K562 (cell line): ENCODE results near the gene BCAM. TPM values are rescaled to one million over a fixed set of nuclear protein-coding genes. Genes with fewer than 3 reads are reported as not detected.

Source experiments
- ATAC-seq: fragments of 200-7000 bp; cut with Tn5 transposase; 3 replicates; pipeline ENCODE4 v1.9.1; 2020; ENCODE audit warnings: moderate library complexity
- BruUV-seq: library from RNA; stranded (reverse); fragments of 400-500 nt; replicated peaks from 2 replicates; lab custom pipeline; 2021; lab: Mats Ljungman, UMichigan
- CTCF ChIA-PET: fragments of 300-600 bp; formaldehyde crosslinking; extraction: SDS; loops from one replicate; lab custom pipeline; 2021; ENCODE audit warnings: low intra/inter-chr PET ratio; lab: Yijun Ruan, JAX
- POLR2A ChIA-PET: fragments of 300-600, 350-650 bp; sonication (Branson Sonifier 250); formaldehyde crosslinking; extraction: SDS; loops from one replicate; lab custom pipeline; 2021; ENCODE audit warnings: antibody characterized with exemption, inconsistent platforms; lab: Yijun Ruan, JAX
- DNase-seq, 4 experiments: peaks; one replicate each; pipeline versions ENCODE4 v3.0.0 to v3.0.0-alpha.2; 2011 to 2018; ENCODE audit warnings: low spot score in 3 of 4, mixed read lengths in 3 of 4; ENCODE audit errors: extremely low read depth in 1 of 4
- FAIRE-seq: peaks from 2 replicates; lab custom pipeline; 2011; peaks lifted over from hg19 to GRCh38; lab: Jason Lieb, UNC
- H2AFZ ChIP-seq: 2 replicates; pipeline ENCODE4 v1.6.0; 2011; ENCODE audit warnings: low read depth, low read length, control low read depth, inconsistent platforms
- H3K27ac ChIP-seq: fragments of 200-600 bp; 3 replicates; pipeline ENCODE4 v1.8.0; 2011; ENCODE audit warnings: low read depth, mild to moderate bottlenecking, control low read depth, inconsistent platforms, low read length, moderate library complexity, mixed read lengths; ENCODE audit errors: extremely low read depth
- H3K27me3 ChIP-seq, 2 experiments: fragments of 300-600 bp in 1 of 2; 2 replicates in 1 of 2; 3 replicates in 1 of 2; pipeline versions ENCODE4 v1.6.0 to v1.8.0; 2011; ENCODE audit warnings: inconsistent platforms in 2 of 2, low read length in 2 of 2, mild to moderate bottlenecking in 1 of 2, mixed read lengths in 1 of 2, moderate library complexity in 1 of 2; ENCODE audit not compliant: control insufficient read depth in 2 of 2, insufficient read depth in 2 of 2
- H3K36me3 ChIP-seq: fragments of 300-600 bp; 3 replicates; pipeline ENCODE4 v1.8.0; 2011; ENCODE audit warnings: mild to moderate bottlenecking, low read length, inconsistent platforms; ENCODE audit not compliant: control insufficient read depth, insufficient read depth
- H3K4me1 ChIP-seq, 2 experiments: fragments of 200-600 bp in 1 of 2; replicated peaks in 1 of 2; 2 replicates in 1 of 2; 3 replicates in 1 of 2; pipeline versions ENCODE4 v1.5.1 to v1.8.0; 2011; ENCODE audit warnings: inconsistent platforms in 2 of 2, low read length in 2 of 2, mild to moderate bottlenecking in 1 of 2, mixed read lengths in 1 of 2, moderate library complexity in 1 of 2; ENCODE audit not compliant: control insufficient read depth in 2 of 2, insufficient read depth in 2 of 2
- H3K4me2 ChIP-seq: 2 replicates; pipeline ENCODE4 v1.6.1; 2011; ENCODE audit warnings: low read length, control low read depth, inconsistent platforms, mixed read lengths; ENCODE audit not compliant: insufficient read depth
- H3K4me3 ChIP-seq: fragments of 200-600 bp; sonication (generic), shearing (Covaris generic); 2 replicates; pipeline ENCODE4 v1.5.1; 2016; ENCODE audit warnings: control low read depth, inconsistent platforms
- H3K79me2 ChIP-seq: fragments of 200-600 bp; 3 replicates; pipeline ENCODE4 v1.8.0; 2011; ENCODE audit warnings: low read length, inconsistent platforms; ENCODE audit not compliant: control insufficient read depth, insufficient read depth
- H3K9ac ChIP-seq, 2 experiments: 2 replicates each; pipeline versions ENCODE4 v1.6.0 to v1.6.1; 2011; ENCODE audit warnings: low read depth in 2 of 2, low read length in 2 of 2, control low read depth in 1 of 2, inconsistent platforms in 1 of 2, mild to moderate bottlenecking in 1 of 2, mixed read lengths in 1 of 2; ENCODE audit not compliant: insufficient read depth in 1 of 2
- H3K9me1 ChIP-seq: one replicate; pipeline ENCODE4 v1.6.0; 2011; ENCODE audit warnings: inconsistent platforms, mild to moderate bottlenecking, low read length, moderate library complexity; ENCODE audit not compliant: control insufficient read depth, insufficient read depth
- H3K9me3 ChIP-seq: replicated peaks from 2 replicates; pipeline ENCODE4 v1.5.1; 2011; ENCODE audit warnings: low read depth, low read length, inconsistent platforms; ENCODE audit not compliant: control insufficient read depth, insufficient read depth
- H4K20me1 ChIP-seq: replicated peaks from 2 replicates; pipeline ENCODE4 v1.6.1; 2011; ENCODE audit warnings: low read length, inconsistent platforms, mixed read lengths; ENCODE audit not compliant: control insufficient read depth, insufficient read depth
- ATF1 ChIP-seq, 2 experiments: fragments of 450-650 bp in 1 of 2; IDR thresholded peaks; 2 replicates each; pipeline ENCODE4 v1.6.1; 2016; ENCODE audit warnings: missing compliant biosample characterization in 1 of 2, missing genetic modification characterization in 1 of 2
- CREBBP ChIP-seq: IDR thresholded peaks from one replicate; pipeline ENCODE4 v1.6.1; 2012; ENCODE audit warnings: low read depth, mild to moderate bottlenecking, control low read depth, inconsistent platforms, low read length
- DLX4 ChIP-seq: fragments of 250-450 bp; sonication (Bioruptor Pico); IDR thresholded peaks from 2 replicates; pipeline ENCODE4 v1.6.1; 2021; ENCODE audit warnings: mild to moderate bottlenecking
- FOXP1 ChIP-seq: sonication (generic); formaldehyde crosslinking; IDR thresholded peaks from 2 replicates; pipeline ENCODE4 v1.8.0; 2022; ENCODE audit warnings: mild to moderate bottlenecking, missing genetic modification reagents
- HDAC3 ChIP-seq: fragments of 450-650 bp; IDR thresholded peaks from 2 replicates; pipeline ENCODE4 v1.6.1; 2018; ENCODE audit warnings: borderline replicate concordance, mild to moderate bottlenecking, moderate library complexity; ENCODE audit not compliant: partially characterized antibody
- HDGF ChIP-seq: fragments of 450-650 bp; IDR thresholded peaks from 2 replicates; pipeline ENCODE4 v1.6.1; 2016
- IRF1 ChIP-seq: sonication (generic); formaldehyde crosslinking; IDR thresholded peaks from 2 replicates; pipeline ENCODE4 v1.8.0; 2022; ENCODE audit warnings: missing genetic modification reagents, mild to moderate bottlenecking, borderline replicate concordance
- MTA2 ChIP-seq: fragments of 450-650 bp; IDR thresholded peaks from 2 replicates; pipeline ENCODE4 v1.6.1; 2016; ENCODE audit warnings: low read depth
- MYC ChIP-seq, 2 experiments: fragments of 250-450 bp in 1 of 2; sonication (Bioruptor Pico) in 1 of 2; IDR thresholded peaks; 2 replicates each; pipeline versions ENCODE4 v1.5.1 to v1.6.1; 2012 to 2021; ENCODE audit warnings: low read depth in 2 of 2, borderline replicate concordance in 1 of 2, improper control_type of control experiment in 1 of 2, low read length in 1 of 2, mild to moderate bottlenecking in 1 of 2, moderate library complexity in 1 of 2
- RBFOX2 ChIP-seq: fragments of 200-400 bp; formaldehyde crosslinking; IDR thresholded peaks from 2 replicates; pipeline ENCODE4 v1.6.1; 2017; ENCODE audit warnings: low read depth, mild to moderate bottlenecking, low read length, moderate library complexity
- RFX5 ChIP-seq: IDR thresholded peaks from 2 replicates; pipeline ENCODE4 v1.6.1; 2011; ENCODE audit warnings: low read depth, mild to moderate bottlenecking, improper control_type of control experiment, low read length
- SMARCE1 ChIP-seq: fragments of 450-650 bp; IDR thresholded peaks from 2 replicates; pipeline ENCODE4 v1.7.1; 2016; ENCODE audit warnings: mild to moderate bottlenecking
- TBL1XR1 ChIP-seq, 2 experiments: IDR thresholded peaks; 2 replicates each; pipeline ENCODE4 v1.6.1; 2012; ENCODE audit warnings: improper control_type of control experiment in 2 of 2, low read length in 2 of 2, mild to moderate bottlenecking in 1 of 2
- TRIM24 ChIP-seq, 2 experiments: fragments of 450-650 bp; IDR thresholded peaks; 2 replicates each; pipeline ENCODE4 v1.6.1; 2016
- UBTF ChIP-seq, 2 experiments: IDR thresholded peaks; 2 replicates each; pipeline ENCODE4 v1.6.1; 2012; ENCODE audit warnings: improper control_type of control experiment in 2 of 2, low read depth in 2 of 2, low read length in 2 of 2, borderline replicate concordance in 1 of 2
- ZFX ChIP-seq: sonication (generic); formaldehyde crosslinking; IDR thresholded peaks from 2 replicates; pipeline ENCODE4 v1.8.0; 2022; ENCODE audit warnings: mild to moderate bottlenecking, missing genetic modification reagents, moderate library complexity
- ZNF830 ChIP-seq: fragments of 250-450 bp; sonication (Bioruptor Pico); IDR thresholded peaks from 2 replicates; pipeline ENCODE4 v1.5.0; 2021; ENCODE audit warnings: mild to moderate bottlenecking
- WGBS: fragments of 100-300 bp; shearing (Covaris generic); methylation state at CpG from one replicate; pipeline ENCODE4 v1.1.6; 2016; ENCODE audit warnings: low coverage, mixed read lengths; ENCODE audit not compliant: insufficient coverage; ENCODE audit errors: missing lambda C conversion rate; 5-methylcytosine and 5-hydroxymethylcytosine counted together
- in situ Hi-C: fragments of 300-500 bp; cut with MboI; formaldehyde crosslinking; loops from 4 replicates; pipeline ENCODE4 v1.15.0; 2018; ENCODE audit warnings: inconsistent platforms, mixed read lengths
- intact Hi-C: fragments of 100-400 bp; cut with micrococcal nuclease; formaldehyde crosslinking; loops from 2 replicates; pipeline ENCODE4 v1.14.2; 2022
- polyA plus RNA-seq, 8 experiments: library from polyadenylated mRNA; depleted of rRNA in 4 of 8; stranded (reverse) in 5 of 8; unstranded in 3 of 8; fragments of >200 nt; fragmentation: Nextera tagmentation in 2 of 8; fragmentation: Illumina TruSeq in 1 of 8; extraction: Ambion mirVana in 2 of 8; extraction: Trizol in 1 of 8; gene quantifications; 2 replicates each; pipeline versions ENCODE4 v1.2.1 to v1.2.3, GENCODE V29; 2011 to 2014; ENCODE audit warnings: inconsistent platforms in 1 of 8, missing spikeins in 1 of 8
- total RNA-seq, 7 experiments: library from RNA; depleted of rRNA in 6 of 7; stranded (reverse); fragments of >200 nt in 6 of 7; fragmentation: Illumina TruSeq in 2 of 7; extraction: Trizol in 2 of 7; gene quantifications; 2 replicates each; pipeline versions ENCODE4 v1.2.1 to v1.2.3, GENCODE V29; 2011 to 2021; ENCODE audit warnings: low replicate concordance in 1 of 7

BCAM gene
- total and polyA plus RNA-seq, 9 of the 15 experiments (the other 6 are each of a cell fraction or from before 2014, with no cell fraction given), result 0.07 to 1.3 (median 0.33) TPM; not detected in 2

GRCh38 chr19:44848812-44849447 lies 40.0 kb downstream of the BCAM start:
- DNase-seq (peak in 3 of 4 experiments; percentile 40 to 60 (median 52)), ATAC-seq (no peak), FAIRE-seq (no peak)
- no peak overlapping the region for H2AFZ ChIP-seq
- in situ Hi-C loops (no loop called here), intact Hi-C loops (loop anchor here (5.0 kb wide), 1 partner anchor 277 kb away; no protein-coding TSS in a partner anchor)
- peaks cover 12% of the 10 kb centered on the region for H3K9me1 ChIP-seq
- H3K36me3 ChIP-seq, result peaks cover 8% of the 10 kb centered on the region; the same call in 1 of the 3 replicates
- H3K27ac ChIP-seq, result peak overlapping the region; percentile 97
- POLR2A ChIA-PET, result interaction anchor here (0.6 to 1.6 kb wide), 10 partner anchors 8 to 149 kb away, joined by 3 to 7 read pairs (median 4); partner anchors contain the start of gene TOMM40
- peak overlapping the region; percentile 93 for H3K4me2 ChIP-seq
- CTCF ChIA-PET, result no interaction called here
- H3K4me1 ChIP-seq, result peaks cover 41 to 75% of the 10 kb centered on the region in 2 experiments
- WGBS, result 10% methylated on average over 12 of the region's 18 CpGs
- peak overlapping the region; percentile 79 to 93 for H3K9ac ChIP-seq
- no peaks in the 10 kb centered on the region for H3K27me3 ChIP-seq
- peak overlapping the region; percentile 92 for H3K4me3 ChIP-seq
- BruUV-seq, result no TSS peak
- H3K9me3 ChIP-seq, result no peaks in the 10 kb centered on the region
- peaks cover 28% of the 10 kb centered on the region for H4K20me1 ChIP-seq
- peaks cover 72% of the 10 kb centered on the region for H3K79me2 ChIP-seq
- TF ChIP-seq ZNF830, result no peak
- TF ChIP-seq ZFX (CRISPR knock-in tag), result no peak
- TF ChIP-seq MTA2, result no peak
- TF ChIP-seq RBFOX2, result peak; percentile 54
- TF ChIP-seq TRIM24 (IDR thresholded peaks at IDR 0.05), result 0 out of 4 replicates have a peak, but pooled peaks of 1 of the 2 experiments have one; percentile 3
- TF ChIP-seq CREBBP, result no peak
- TF ChIP-seq IRF1, result no peak
- no peak for TF ChIP-seq UBTF (IDR thresholded peaks at IDR 0.05; ENCODE audit: borderline replicate concordance in 1 of 2, low read depth in 2 of 2, low read length in 2 of 2)
- TF ChIP-seq HDAC3, result no peak
- TF ChIP-seq RFX5, result no peak
- TF ChIP-seq MYC (IDR thresholded peaks at IDR 0.05; ENCODE audit: low read depth, low read length), result no peak; the same call in 1 of the 2 replicates
- no peak for TF ChIP-seq MYC (CRISPR knock-in tag; IDR thresholded peaks at IDR 0.05; ENCODE audit: borderline replicate concordance, low read depth)
- TF ChIP-seq FOXP1 (CRISPR knock-in tag), result 0 out of 2 replicates have a peak, but pooled peaks have one; percentile 37
- no peak for TF ChIP-seq ATF1 (CRISPR knock-in tag; IDR thresholded peaks at IDR 0.05)
- 0 out of 2 replicates have a peak, but pooled peaks have one; percentile 8 for TF ChIP-seq ATF1 (tag; IDR thresholded peaks at IDR 0.05)
- TF ChIP-seq DLX4 (CRISPR knock-in tag), result no peak
- TF ChIP-seq SMARCE1, result no peak
- TF ChIP-seq HDGF, result no peak
- TF ChIP-seq TBL1XR1 (IDR thresholded peaks at IDR 0.05; ENCODE audit: low read length in 2 of 2), result no peak
